Measurements from ENCODE around the gene GUCD1. TPM values are rescaled to one million over a fixed set of nuclear protein-coding genes. Genes with fewer than 3 reads are reported as not detected.

Gene GUCD1
- polyA plus RNA-seq, 1 donor (not counting 4 experiments of a cell fraction or from before 2014, with no cell fraction given): 43.0 TPM

DNA sequence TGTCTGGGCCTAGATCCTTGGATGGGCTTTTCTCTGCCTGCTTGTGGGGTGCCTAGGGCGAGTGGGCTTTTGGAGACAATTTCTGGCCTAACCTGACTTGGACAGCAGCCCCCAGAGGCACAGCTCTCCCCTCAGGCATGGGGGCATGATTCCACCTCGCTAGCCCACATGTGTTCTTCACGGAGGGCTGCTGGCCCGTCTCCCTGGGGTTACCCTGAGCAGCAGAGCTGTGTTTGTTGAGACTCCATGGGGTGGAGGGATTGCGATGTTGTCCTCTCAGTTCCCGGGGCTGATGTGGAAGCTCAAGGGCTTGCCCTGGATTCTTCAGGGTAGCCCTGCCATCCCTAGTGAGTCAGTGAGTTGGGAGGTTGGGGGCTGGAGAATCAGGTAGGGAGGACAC, 40.3 kb upstream of the GUCD1 start:
- Histone ChIP-seq H3K4me2 (ENCODE audit: control insufficient read depth, extremely low read depth, insufficient read depth, low read depth, low read length) (no peak overlapping the region), H3K79me2 (ENCODE audit: control insufficient read depth, insufficient read depth, low read length) (no peaks in the 10 kb centered on the region), H3K4me1 (ENCODE audit: control insufficient read depth, extremely low read depth, insufficient read depth, low read length) (peaks cover 22% of the 10 kb centered on the region), H3K9me1 (ENCODE audit: control insufficient read depth, extremely low read depth, insufficient read depth, low read length) (no peaks in the 10 kb centered on the region), H3K36me3 (ENCODE audit: control insufficient read depth in 2 of 2, extremely low read depth in 1 of 2, insufficient read depth in 2 of 2, low read length in 2 of 2) (no peaks in the 10 kb centered on the region), H3K9ac (ENCODE audit: control insufficient read depth, extremely low read depth, insufficient read depth, low read length) (no peak overlapping the region), H2AFZ (ENCODE audit: control insufficient read depth, low read length) (no peak overlapping the region), H3K27ac (ENCODE audit: control insufficient read depth, insufficient read depth, low read length) (no peak overlapping the region), H4K20me1 (ENCODE audit: control insufficient read depth, extremely low read depth, insufficient read depth, low read length) (no peaks in the 10 kb centered on the region), H3K27me3 (ENCODE audit: control insufficient read depth, extremely low read depth, insufficient read depth, low read length) (no peaks in the 10 kb centered on the region), H3K4me3 (ENCODE audit: control insufficient read depth in 2 of 3, extremely low read depth in 1 of 3, insufficient read depth in 2 of 3, low read depth in 1 of 3, low read length in 3 of 3) (no peak overlapping the region), H3K9me3 (ENCODE audit: control insufficient read depth, low read depth, low read length) (no peaks in the 10 kb centered on the region)
- no peak for DNase-seq (ENCODE audit: low read depth, low spot score)
- TF ChIP-seq CTCF (optimal IDR thresholded peaks at IDR 0.05 in 1 of 3, IDR thresholded peaks at IDR 0.05 in 1 of 3, conservative IDR thresholded peaks at IDR 0.05 in 1 of 3; ENCODE audit: extremely low read depth in 1 of 3, insufficient read depth in 2 of 3, low read length in 3 of 3): no peak
- TF ChIP-seq EZH2 (IDR thresholded peaks at IDR 0.05; ENCODE audit: low read length): no peak
- FAIRE-seq: no peak
- dilution Hi-C loops (cut with MboI; ENCODE audit: extremely low pct_ligation_motif_present, low sequenced_read_pairs): no loop called here

- H2AFZ ChIP-seq (ENCODE audit: control insufficient read depth, low read length): no peak overlapping the region
- no peaks in the 10 kb centered on the region for H4K20me1 ChIP-seq (ENCODE audit: control insufficient read depth, extremely low read depth, insufficient read depth, low read length)
- DNase-seq (ENCODE audit: low read depth, low spot score) (no peak), FAIRE-seq (no peak)
- no peak overlapping the region for H3K27ac ChIP-seq (ENCODE audit: control insufficient read depth, insufficient read depth, low read length)
- no peaks in the 10 kb centered on the region for H3K27me3 ChIP-seq (ENCODE audit: control insufficient read depth, extremely low read depth, insufficient read depth, low read length)
- dilution Hi-C loops (cut with MboI; ENCODE audit: extremely low pct_ligation_motif_present, low sequenced_read_pairs): no loop called here
- H3K9ac ChIP-seq (ENCODE audit: control insufficient read depth, extremely low read depth, insufficient read depth, low read length): no peak overlapping the region
- H3K9me3 ChIP-seq (ENCODE audit: control insufficient read depth, low read depth, low read length): no peaks in the 10 kb centered on the region
- H3K79me2 ChIP-seq (ENCODE audit: control insufficient read depth, insufficient read depth, low read length): no peaks in the 10 kb centered on the region
- no peak overlapping the region for H3K4me2 ChIP-seq (ENCODE audit: control insufficient read depth, extremely low read depth, insufficient read depth, low read depth, low read length)
- H3K36me3 ChIP-seq (ENCODE audit: control insufficient read depth in 2 of 2, extremely low read depth in 1 of 2, insufficient read depth in 2 of 2, low read length in 2 of 2): no peaks in the 10 kb centered on the region
- TF ChIP-seq CTCF (optimal IDR thresholded peaks at IDR 0.05 in 1 of 3, IDR thresholded peaks at IDR 0.05 in 1 of 3, conservative IDR thresholded peaks at IDR 0.05 in 1 of 3; ENCODE audit: extremely low read depth in 1 of 3, insufficient read depth in 2 of 3, low read length in 3 of 3): no peak
- no peak for TF ChIP-seq EZH2 (IDR thresholded peaks at IDR 0.05; ENCODE audit: low read length)
- peaks cover 17% of the 10 kb centered on the region for H3K4me1 ChIP-seq (ENCODE audit: control insufficient read depth, extremely low read depth, insufficient read depth, low read length)
- no peak overlapping the region for H3K4me3 ChIP-seq (ENCODE audit: control insufficient read depth in 2 of 3, extremely low read depth in 1 of 3, insufficient read depth in 2 of 3, low read depth in 1 of 3, low read length in 3 of 3)
- no peaks in the 10 kb centered on the region for H3K9me1 ChIP-seq (ENCODE audit: control insufficient read depth, extremely low read depth, insufficient read depth, low read length)
These were observed 39.7 kb upstream of the GUCD1 start for GRCh38 chr22:24594569-24595120.
